NK-92 (cell line): ENCODE measurements around the gene UNC93B1.

ENCODE experiments used
- DNase-seq: peaks from one replicate; lab custom pipeline; 2025; ENCODE audit not compliant: unreplicated experiment; lab: John Stamatoyannopoulos, UW

UNC93B1 gene

GRCh38 chr11:68003846-68004550 is at the start of gene UNC93B1:
UNC93B1 (minus strand) TSS chr11:68004097; CDS start chr11:68004043, 54 bp downstream.
- DNase-seq: no peak

GRCh38 chr11:68053117-68053516 is 49.2 kb upstream of the UNC93B1 start:
- DNase-seq: no peak

- no peak for DNase-seq
These were observed 48.4 kb upstream of the UNC93B1 start for GRCh38 chr11:68052137-68052873.

- DNase-seq: no peak
These were observed 47.6 kb upstream of the UNC93B1 start for GRCh38 chr11:68051191-68052136.

- DNase-seq: no peak
These were observed 46.5 kb upstream of the UNC93B1 start for GRCh38 chr11:68050371-68050841.

- DNase-seq: no peak
These were observed 45.8 kb upstream of the UNC93B1 start for GRCh38 chr11:68049509-68050370.

- no peak for DNase-seq
These were observed 45.0 kb upstream of the UNC93B1 start for GRCh38 chr11:68048681-68049508.

- no peak for DNase-seq
These were observed 43.8 kb upstream of the UNC93B1 start for GRCh38 chr11:68047437-68048290.

- no peak for DNase-seq
These were observed 41.0 kb upstream of the UNC93B1 start for GRCh38 chr11:68044898-68045351.

GRCh38 chr11:68044145-68044813 is 40.4 kb upstream of the UNC93B1 start:
- DNase-seq: no peak

GRCh38 chr11:68043349-68044144 is 39.6 kb upstream of the UNC93B1 start:
- no peak for DNase-seq

GRCh38 chr11:68043029-68043348 is 39.1 kb upstream of the UNC93B1 start:
- DNase-seq: no peak

GRCh38 chr11:68042219-68043028 is 38.5 kb upstream of the UNC93B1 start:
- no peak for DNase-seq

- DNase-seq: no peak
These were observed 37.8 kb upstream of the UNC93B1 start for GRCh38 chr11:68041617-68042218.

- no peak for DNase-seq
These were observed 37.2 kb upstream of the UNC93B1 start for GRCh38 chr11:68040957-68041591.
